HFFc6 (cell line): ENCODE data around the gene CDH20. TPM values are rescaled to one million over a fixed set of nuclear protein-coding genes. Genes with fewer than 3 reads are reported as not detected.

Experiments
- DNase-seq: peaks from one replicate; pipeline ENCODE4 v3.0.0-alpha.2; 2018
- H3K27ac Mint-ChIP-seq: 2 replicates; pipeline ENCODE4 v1.8.0; 2020; ENCODE audit warnings: mild to moderate bottlenecking, mixed read lengths
- H3K27me3 Mint-ChIP-seq: 2 replicates; pipeline ENCODE4 v1.8.0; 2021; ENCODE audit warnings: mild to moderate bottlenecking, moderate library complexity, mixed read lengths; ENCODE audit not compliant: insufficient read depth
- H3K36me3 Mint-ChIP-seq: 2 replicates; pipeline ENCODE4 v1.8.0; 2021; ENCODE audit warnings: low read depth, mixed read lengths
- H3K4me1 Mint-ChIP-seq: 2 replicates; pipeline ENCODE4 v1.8.0; 2020; ENCODE audit warnings: low read depth, mixed read lengths
- H3K4me3 Mint-ChIP-seq: 2 replicates; pipeline ENCODE4 v1.8.0; 2020; ENCODE audit warnings: mild to moderate bottlenecking, moderate library complexity, mixed read lengths
- H3K9me3 Mint-ChIP-seq: 2 replicates; pipeline ENCODE4 v1.8.0; 2020; ENCODE audit warnings: mild to moderate bottlenecking, mixed read lengths
- CTCF ChIP-seq: fragments of 200-600 bp; sonication (generic); IDR thresholded peaks from 2 replicates; pipeline ENCODE4 v1.5.0; 2021; ENCODE audit warnings: antibody characterized with exemption, mild to moderate bottlenecking
- total RNA-seq, 6 experiments: library from RNA; stranded (reverse); fragmentation: NEBNext Ultra II Directional; extraction: Animal tissue kit (Norgen Biotek cat#: 25700); gene quantifications; 2 replicates in 1 of 6; 3 replicates in 5 of 6; pipeline ENCODE4 v1.2.3, GENCODE V29; 2021

CDH20 gene
- total RNA-seq, 6 experiments from 2014 or later = not detected

- Mint-ChIP-seq H3K27me3 (peaks cover 8% of the 10 kb centered on the region), H3K9me3 (no peaks in the 10 kb centered on the region), H3K4me1 (peaks cover 9% of the 10 kb centered on the region), H3K4me3 (no peak overlapping the region), H3K36me3 (no peaks in the 10 kb centered on the region), H3K27ac (no peak overlapping the region)
- no peak for TF ChIP-seq CTCF
- no peak for DNase-seq
These were observed 6.9 kb downstream of the CDH20 start for GRCh38 chr18:61340148-61340547.

DNA sequence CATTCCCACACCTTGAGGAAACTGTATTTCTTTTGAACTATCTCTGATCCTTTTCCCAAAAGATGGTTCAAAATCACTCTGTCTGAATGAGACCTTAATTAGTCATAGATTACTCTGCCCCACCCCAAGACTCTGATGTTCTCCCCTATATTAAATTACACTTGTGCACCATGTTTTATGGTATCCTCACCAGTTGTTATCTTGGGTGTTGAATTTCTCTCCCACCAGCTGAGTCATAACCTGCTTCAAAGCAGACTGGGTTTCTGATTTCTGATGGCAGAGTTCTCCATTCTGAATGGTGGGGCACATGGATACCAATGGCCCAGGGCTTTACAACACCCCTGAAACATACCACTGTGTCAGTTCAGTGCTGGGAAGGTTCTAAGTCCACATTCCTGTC, 15.0 kb downstream of the CDH20 start:
- no peak for DNase-seq
- no peak for TF ChIP-seq CTCF
- Mint-ChIP-seq H3K9me3 (no peaks in the 10 kb centered on the region), H3K27me3 (peaks cover 3% of the 10 kb centered on the region; the same call in 1 of the 2 replicates), H3K27ac (no peak overlapping the region), H3K36me3 (no peaks in the 10 kb centered on the region), H3K4me1 (no peaks in the 10 kb centered on the region), H3K4me3 (no peak overlapping the region)

GRCh38 chr18:61350578-61350977, 17.3 kb downstream of the CDH20 start:
- TF ChIP-seq CTCF = no peak
- H3K4me1 Mint-ChIP-seq = no peaks in the 10 kb centered on the region
- no peak overlapping the region for H3K27ac Mint-ChIP-seq
- no peak for DNase-seq
- H3K27me3 Mint-ChIP-seq = peaks cover 3% of the 10 kb centered on the region; the same call in 1 of the 2 replicates
- no peak overlapping the region for H3K4me3 Mint-ChIP-seq
- no peaks in the 10 kb centered on the region for H3K36me3 Mint-ChIP-seq
- no peaks in the 10 kb centered on the region for H3K9me3 Mint-ChIP-seq

GRCh38 chr18:61352059-61352458, 18.8 kb downstream of the CDH20 start:
- H3K4me3 Mint-ChIP-seq = no peak overlapping the region
- H3K36me3 Mint-ChIP-seq = no peaks in the 10 kb centered on the region
- H3K9me3 Mint-ChIP-seq = no peaks in the 10 kb centered on the region
- no peak overlapping the region for H3K27ac Mint-ChIP-seq
- no peak for DNase-seq
- H3K27me3 Mint-ChIP-seq = peaks cover 2% of the 10 kb centered on the region; the same call in 1 of the 2 replicates
- TF ChIP-seq CTCF = no peak
- H3K4me1 Mint-ChIP-seq = no peaks in the 10 kb centered on the region

GRCh38 chr18:61352611-61353010, 19.4 kb downstream of the CDH20 start:
- Mint-ChIP-seq H3K9me3 (no peaks in the 10 kb centered on the region), H3K27ac (no peak overlapping the region), H3K4me3 (no peak overlapping the region), H3K4me1 (no peaks in the 10 kb centered on the region), H3K27me3 (peaks cover 2% of the 10 kb centered on the region; the same call in 1 of the 2 replicates), H3K36me3 (no peaks in the 10 kb centered on the region)
- no peak for DNase-seq
- no peak for TF ChIP-seq CTCF
